T-helper 22 cell (primary cell): ENCODE data around the gene CERS1.

Experiments used
- DNase-seq: peaks from one replicate; pipeline ENCODE4 v3.0.0-alpha.2; 2020; ENCODE audit warnings: low read depth

Gene CERS1

DNA sequence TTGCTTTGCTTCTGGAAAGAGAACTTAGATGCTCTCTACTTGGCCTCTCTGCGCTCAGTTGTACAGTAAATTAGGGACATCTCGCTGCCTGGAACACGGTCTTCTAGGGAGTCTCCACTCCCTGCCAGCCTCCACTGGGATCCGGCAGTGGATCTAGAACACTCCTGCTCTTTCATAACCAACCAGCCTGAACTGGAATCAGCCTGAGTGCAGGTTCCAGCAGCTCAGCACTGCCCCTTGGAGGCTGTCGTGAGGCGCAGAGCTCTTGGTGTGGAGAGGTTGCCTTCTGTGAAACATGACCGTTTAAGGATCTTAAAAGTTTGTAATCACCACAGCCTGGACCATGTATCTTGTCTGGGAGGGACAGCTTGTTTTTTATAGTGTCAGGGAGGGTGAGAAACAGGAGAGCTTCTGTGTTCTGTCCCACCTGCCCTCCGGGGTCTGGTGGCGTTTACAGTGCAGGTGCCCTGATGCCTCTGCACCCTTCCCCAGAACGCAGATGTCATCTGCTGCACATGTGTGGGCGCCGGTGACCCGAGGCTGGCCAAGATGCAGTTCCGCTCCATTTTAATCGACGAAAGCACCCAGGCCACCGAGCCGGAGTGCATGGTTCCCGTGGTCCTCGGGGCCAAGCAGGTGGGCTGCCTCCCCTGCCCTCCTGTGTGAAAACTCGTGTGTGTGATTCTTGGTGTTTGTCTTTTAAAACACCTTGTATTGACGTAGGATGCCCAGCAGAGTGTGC lies 39.4 kb downstream of the CERS1 start:
- DNase-seq = no peak

DNA sequence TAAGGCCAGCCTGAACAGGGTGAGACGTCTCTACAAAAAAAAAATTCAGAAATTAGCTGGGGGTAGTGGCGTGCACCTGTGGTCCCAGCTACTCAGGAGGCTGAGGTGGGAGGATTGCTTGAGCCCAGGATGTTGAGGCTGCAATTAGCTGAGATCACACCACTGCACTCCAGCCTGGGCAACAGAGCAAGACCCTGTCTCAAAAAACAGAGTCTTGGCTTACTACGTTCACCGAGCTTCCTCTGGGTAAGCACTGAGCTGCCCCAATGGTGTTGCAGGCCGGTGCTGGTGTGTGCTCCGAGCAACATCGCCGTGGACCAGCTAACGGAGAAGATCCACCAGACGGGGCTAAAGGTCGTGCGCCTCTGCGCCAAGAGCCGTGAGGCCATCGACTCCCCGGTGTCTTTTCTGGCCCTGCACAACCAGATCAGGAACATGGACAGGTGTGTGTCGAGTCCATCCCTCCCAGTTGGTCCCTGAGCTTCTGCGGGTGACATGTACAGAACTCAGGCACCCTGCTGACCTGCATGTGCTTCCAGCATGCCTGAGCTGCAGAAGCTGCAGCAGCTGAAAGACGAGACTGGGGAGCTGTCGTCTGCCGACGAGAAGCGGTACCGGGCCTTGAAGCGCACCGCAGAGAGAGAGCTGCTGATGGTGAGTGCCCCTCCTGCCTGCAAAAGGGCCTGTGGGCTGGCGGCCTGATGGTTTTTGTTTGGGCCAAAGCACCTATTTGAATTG lies 40.1 kb downstream of the CERS1 start:
- no peak for DNase-seq

DNA sequence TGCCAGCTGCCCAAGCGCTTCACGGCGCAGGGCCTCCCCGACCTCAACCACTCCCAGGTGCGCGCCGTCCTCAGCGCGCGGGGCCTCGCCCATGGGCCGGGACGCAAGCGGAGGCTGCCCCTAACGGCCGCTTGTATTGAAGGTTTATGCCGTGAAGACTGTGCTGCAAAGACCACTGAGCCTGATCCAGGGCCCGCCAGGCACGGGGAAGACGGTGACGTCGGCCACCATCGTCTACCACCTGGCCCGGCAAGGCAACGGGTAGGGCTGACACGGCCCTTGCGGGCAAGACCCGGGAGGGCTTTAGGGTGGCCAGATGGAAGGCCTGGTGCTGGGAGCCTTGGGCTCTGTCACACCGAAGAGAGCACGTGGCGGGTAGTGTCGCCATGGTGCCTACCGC lies 41.0 kb downstream of the CERS1 start:
- DNase-seq = no peak

DNA sequence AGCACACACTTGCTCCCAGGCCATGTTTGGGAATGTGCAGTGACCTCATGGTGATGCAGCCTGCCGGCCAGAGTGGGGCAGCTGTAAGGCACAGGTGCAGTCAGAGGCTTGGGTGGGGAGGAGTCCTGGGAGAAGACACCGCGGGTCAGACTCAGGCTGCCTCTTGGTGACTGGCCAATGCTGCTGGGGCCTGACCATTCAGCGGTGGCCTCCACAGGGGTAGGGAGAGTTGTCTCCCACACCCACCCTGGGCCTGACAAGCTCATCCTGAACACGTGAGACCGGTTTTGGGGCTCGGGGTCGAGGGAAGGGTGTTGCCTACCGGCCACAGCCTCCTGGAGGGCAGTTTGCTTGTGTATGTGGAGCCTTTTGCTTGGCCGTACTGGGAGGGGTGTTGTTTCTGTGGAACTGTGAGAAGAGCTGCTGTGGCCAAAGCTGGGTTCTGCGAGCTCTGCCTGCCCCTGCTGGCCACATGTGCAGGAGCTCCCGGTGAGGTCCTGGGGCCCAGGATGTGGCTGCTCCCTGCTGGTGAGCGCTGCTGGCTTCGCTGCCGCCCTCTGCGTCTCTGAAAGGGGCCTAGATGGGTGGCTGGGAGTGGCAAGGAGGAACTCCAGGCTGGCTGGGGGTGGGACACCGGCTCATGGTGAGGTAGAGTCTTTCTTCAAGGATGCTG lies 42.1 kb downstream of the CERS1 start:
- no peak for DNase-seq

DNA sequence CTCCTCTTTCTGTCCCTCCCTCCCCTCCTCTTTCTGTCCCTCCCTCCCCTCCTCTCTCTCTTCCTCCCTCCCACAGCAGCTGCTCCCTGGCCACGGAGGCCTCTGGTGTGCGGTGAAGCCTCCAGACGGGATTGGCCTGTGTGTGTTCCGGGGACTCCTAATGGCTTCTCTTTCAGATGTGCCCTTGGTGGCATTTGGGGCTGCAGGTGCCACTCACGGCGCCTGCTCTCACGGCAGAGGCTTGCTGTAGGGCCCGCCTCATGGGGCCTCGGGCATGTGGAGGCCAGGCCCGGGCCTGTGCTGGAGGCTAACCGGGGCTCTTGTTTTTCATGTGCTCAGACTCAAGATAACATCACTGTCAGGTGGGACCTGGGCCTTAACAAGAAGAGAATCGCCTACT lies 43.3 kb downstream of the CERS1 start:
- no peak for DNase-seq

DNA sequence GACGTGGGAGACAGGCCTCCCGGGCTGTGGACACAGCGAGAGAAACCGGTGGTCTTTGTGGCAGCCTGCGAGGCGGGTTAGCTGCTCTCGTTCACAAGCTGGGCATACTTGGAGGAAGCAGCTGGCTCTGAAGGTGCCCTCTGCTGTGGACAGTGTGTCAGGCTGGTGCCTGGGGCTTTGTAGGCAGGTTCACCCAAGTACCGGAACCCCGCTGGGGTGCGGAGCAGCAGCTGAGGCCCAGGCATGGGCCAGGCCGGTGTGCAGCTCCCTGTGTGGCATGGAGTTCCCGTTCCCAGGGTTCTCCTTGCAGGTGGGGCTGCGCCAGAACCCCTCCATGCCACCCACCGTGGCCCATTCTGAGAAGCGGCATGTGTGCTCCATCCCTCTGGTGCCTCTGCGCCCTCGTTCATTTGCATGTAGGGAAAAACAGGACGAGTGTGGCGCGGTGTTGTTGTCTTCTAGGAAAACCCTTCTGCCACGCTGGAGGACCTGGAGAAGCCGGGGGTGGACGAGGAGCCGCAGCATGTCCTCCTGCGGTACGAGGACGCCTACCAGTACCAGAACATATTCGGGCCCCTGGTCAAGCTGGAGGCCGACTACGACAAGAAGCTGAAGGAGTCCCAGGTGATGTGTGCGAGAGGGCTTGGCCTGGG lies 44.2 kb downstream of the CERS1 start:
- DNase-seq = no peak

DNA sequence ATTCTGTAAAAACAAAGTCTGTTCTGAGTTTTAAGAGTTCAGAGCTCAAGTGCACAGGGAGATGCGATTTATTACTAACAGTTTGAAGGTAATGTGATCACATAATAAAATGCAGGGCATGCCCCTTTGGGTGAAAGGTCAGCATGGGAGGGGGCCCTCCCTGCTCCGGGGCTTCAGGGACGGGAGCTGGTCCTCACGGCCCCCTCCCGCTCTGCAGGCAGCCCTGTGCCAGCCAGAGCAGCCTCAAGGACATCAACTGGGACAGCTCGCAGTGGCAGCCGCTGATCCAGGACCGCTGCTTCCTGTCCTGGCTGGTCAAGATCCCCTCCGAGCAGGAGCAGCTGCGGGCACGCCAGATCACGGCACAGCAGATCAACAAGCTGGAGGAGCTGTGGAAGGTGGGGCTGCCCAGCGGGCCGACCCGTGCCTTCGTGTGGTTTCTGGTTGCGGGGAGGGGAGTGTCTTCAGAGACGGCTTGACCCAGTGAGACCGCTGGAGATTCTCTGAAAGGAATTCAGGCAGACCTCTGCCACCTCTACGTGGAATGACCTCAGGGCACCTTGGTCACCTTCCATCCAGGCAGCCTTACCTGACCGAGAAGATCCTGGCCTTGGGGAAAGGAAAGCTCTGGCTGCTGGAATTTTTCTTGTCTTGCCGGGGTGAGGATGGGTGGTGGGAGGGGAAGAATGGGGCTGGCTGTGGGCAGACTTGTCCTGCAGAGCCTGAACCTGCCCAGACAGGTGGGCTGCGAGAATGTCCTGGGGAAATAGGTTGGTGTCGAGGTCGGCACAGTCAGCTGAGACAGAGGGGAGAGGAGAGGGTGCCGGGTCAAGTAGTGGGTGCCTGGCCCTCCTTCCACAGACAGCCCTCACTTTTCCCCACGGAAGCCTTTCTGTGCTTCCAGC lies 45.2 kb downstream of the CERS1 start:
- no peak for DNase-seq

DNA sequence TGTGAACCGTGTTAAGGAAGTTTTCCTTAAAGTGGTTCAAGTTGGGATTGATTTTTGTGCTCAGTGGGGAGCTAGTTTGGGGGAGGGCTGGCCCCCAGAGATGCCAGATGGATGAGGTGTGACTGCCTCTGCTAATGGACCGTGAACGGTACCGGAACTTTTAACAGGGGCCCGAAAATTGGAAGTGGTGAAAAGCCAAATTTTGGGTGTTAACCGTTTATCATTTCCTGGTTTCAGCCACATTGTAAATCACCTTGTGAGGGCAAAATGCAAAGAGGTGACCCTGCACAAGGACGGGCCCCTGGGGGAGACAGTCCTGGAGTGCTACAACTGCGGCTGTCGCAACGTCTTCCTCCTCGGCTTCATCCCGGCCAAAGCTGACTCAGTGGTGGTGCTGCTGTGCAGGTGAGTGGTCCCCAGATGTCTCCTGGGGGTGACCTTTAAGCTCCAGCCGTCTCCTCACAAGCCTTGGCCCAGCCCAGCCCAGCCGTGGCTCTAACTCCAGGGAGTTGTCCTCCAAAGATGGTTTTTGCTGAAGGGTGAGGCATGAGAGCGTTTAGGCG lies 46.0 kb downstream of the CERS1 start:
- DNase-seq = no peak

DNA sequence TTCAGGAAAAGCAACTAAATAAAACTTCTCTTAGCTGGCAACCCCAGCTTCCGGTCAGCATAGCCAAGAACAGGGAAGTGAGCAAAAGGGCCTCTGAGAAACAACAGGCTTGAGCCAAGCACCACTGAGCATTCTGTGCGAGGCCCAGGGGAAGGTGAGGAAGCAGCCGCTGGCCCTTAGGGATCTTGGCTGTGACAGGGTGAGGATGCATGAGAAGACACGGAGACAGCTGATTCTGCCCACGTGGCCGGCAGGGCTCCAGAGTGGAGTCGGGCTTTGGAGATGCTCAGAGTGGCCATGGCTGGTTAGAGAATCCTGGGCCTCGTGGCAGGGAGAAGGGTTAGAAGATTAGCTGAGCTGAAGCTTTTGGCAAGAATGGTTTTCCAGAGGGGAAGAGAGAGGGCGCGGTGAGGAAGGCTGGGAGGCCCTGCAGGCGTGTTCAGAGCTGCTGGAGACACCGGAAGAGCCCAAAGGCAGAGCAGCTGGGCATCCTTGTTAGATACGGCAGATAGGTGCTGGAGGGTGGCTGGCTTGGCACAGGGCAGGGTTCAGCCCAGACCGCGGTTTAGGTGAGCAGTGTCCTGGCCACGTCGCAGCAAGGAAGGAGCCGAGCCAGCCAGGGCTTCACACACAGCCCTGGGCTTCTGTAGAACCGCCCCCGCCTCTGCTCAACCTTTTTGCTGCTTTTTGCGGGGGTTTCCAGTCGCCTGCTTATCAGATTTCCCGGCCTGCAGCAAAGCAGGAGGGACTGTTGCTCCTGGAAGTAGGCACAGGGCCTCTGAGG lies 46.9 kb downstream of the CERS1 start:
- no peak for DNase-seq

DNA sequence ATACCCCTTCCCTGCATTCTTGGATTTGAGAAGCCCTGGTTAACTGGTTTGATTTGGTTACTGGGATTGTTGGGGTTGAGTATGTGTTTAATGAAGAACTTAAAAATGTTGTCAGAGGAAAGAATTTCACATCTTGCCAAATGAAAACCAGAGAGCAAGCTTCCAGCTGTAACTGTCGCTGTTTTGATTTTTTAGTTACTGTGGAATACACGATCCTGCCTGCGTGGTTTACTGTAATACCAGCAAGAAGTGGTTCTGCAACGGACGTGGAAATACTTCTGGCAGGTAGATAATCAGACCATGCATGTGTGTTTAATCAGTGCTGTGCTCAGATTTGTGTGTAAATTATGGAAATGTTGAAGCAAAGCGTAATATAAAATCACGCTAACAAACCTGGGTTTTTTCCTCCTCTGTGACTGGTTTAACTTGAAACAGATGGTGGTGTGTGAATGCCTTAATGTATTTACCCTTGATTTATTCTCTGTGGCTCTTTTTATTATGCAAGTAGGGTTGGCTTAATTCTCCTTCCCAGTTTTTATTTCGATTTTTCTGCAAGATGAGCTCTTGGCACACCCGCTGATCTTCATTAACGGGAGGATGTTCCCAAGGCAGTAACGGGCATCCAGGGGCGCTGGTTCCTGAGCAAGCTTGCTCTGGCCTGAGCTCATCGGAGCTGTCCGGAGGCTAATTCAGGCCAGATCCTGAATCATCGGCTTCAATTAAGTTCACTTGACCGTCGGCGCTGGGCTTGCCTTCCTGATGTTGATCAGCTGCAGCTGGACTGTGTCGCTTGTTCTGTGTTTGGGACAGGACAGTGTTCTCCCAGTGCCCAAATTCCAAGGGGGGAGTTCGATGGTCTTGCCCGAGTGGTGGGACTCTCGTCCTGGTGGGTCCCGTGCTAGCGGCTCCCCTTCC lies 48.2 kb downstream of the CERS1 start:
- no peak for DNase-seq

DNA sequence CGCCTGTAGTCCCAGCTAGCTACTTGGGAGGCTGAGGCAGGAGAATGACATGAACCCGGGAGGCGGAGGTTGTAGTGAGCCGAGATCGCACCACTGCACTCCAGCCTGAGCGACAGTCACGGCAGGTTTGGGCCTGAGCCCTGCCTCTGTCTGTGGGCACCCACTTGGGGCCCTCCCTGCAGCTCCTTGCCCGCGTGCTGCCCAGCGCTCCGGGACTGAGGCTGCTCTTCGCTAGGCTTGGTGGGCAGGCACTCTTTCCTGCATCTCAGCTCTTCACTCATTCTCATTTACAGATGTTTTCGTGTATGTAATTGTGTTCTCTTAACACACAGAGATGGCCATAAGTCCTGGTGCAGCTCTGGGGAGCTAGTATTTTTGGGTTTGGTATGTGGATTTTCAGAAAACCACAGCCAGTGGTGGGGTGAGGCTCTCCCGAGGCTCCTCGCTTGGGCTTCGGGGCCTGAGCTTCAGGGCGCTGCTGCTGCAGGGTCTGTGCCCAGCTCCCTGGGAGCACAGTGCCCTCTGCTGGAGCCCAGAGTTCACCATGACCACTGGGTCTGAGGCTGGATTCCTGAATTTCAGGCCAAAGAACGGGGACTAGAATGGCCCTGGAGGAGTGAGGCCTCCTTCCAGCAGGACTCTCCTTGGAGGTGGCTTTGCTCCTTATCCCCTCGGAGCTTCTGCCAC lies 49.0 kb downstream of the CERS1 start:
- no peak for DNase-seq

DNA sequence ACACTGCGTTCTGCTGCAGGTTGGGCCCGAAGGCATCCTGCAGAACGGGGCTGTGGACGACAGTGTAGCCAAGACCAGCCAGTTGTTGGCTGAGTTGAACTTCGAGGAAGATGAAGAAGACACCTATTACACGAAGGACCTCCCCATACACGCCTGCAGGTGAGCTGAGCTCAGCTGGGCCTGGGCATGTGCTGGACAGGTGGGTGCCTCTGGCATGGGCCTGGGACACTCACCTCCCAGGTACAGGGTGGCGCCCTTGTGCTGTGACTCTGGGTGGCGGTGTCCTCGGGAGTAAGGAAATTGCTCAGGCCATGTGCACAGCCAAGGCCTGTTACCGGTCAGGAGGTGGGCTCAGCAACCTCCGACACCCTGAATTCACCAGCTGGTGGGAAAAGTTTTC lies 50.0 kb downstream of the CERS1 start:
- DNase-seq = no peak

DNA sequence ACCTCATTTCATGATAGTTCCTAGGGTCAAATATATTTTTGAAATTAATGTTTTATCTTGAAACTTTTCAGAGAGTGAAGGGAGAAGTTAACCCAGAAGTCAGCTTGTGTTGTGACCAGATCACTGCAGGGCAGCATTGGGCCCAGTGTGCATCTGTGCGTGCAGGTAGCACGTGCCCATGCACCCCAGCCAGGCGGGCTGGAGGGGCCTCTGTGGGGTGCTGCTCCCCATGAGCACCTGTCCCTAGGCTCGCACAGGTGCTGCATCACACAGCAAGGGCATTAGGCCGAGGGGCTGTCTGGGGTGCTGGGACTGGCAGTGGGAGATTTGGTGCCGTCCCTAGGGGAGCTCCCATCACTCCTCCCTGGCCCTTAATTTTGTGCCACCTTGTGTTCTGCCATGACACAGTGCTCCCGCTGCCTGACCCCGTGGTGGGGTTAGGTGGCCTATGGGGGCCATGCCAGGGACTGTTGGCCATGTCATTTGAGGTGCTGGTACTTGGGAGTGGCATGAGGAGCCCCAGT lies 51.1 kb downstream of the CERS1 start:
- DNase-seq = no peak

DNA sequence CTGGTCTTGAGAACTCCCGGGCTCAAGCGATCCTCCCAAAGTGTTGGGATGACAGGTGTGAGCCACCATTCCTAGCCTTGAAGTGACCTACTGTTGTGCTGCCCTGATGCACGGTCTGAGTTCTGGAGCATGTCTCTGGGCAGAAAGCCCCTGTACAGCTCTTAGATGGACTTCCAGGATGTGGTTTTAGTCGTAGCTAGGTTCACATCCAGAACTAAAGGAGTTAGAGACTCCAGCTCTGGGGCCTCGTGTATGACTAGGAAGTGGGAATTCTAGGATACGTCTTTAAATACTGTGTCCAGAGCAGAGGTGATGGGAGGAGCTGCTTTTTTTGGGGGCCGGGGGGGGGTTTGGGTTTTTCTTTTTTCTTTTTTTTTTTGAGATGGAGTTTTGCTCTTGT lies 52.0 kb downstream of the CERS1 start:
- no peak for DNase-seq

DNA sequence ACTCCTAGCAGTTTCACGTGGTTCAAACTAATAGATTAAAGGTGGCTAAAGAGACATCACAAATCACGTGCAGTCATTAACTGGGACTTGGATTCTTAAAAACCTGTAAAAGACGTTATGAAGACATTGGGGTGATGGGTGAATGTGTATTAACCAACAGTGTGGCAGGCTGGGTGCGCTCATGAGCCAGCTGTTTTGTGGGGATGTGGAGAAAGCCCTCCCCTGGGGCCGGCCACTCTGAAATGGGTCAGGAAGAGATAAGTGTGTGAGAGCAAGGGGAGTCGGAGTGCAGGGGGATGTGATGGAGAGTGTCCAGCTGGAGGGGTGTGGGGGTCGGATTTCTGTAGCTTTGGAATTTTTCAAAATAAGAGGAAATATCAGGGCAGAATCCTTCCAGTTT lies 53.8 kb downstream of the CERS1 start:
- no peak for DNase-seq

DNA sequence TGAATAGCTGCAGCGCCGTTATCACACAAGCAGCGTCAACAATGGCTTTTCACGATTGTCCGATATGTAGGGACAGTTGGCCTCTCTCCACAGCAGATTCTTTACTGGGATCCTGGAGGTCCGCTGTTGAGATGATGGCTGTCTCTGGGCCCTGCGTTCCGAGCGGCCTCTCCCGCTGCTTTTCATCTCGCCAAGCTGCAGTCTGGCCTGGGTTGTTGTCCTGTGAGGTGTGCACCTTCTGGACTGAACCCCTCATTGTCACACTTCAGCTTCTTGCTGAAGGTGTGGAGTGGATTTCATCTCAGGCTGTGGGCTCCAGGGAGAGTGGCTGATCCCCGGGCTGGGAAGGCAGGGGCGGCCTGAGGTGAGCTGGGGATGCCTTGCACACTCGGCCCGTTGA lies 54.6 kb downstream of the CERS1 start:
- no peak for DNase-seq

DNA sequence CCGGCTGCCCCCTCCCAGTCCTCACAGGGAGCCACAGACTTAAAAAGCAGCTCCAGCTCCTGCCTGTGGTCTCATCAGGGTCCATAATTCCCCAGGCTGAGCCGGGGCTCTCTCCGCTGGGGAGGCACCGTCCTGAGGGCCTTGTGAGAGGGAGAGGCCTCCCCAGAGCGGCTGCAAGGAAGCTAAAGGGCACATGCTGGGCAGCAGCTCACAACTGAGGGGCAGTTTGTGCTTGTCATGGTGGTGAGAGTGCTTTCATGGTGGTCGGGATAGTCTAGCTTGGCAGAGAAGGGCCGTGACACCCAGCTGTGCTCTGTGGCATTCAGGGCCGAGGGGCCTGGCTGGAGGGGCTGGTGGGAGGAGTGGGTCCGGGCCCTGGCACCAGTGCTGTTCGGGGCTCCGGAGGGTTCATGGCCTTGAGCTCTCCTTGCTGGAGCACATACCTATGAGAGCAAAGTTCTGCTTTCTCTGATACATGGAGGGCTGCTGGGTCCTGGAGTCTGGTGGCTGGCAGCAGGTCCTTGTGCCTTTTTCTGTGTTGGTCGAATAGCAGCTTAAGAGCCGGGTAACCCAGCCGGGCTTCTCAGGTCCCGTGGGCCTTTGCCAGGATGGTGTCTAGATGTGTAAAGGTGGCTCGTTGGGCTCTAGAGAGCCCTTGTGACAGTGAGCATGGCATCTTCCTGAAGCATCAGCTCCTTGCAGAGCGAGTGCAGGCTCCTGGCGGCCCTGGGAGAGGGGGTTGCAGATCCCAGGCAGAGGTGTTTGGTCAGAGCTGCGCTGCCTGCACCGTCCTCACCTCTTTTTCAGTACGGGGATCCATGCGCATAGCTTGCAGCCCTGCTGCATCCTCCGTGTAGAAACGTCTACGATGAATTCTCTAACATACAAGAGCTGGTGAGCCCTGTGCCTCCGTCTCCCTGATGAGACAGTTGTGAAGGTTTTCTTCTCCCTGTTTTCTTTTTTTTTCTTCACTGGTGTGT lies 55.4 kb downstream of the CERS1 start:
- DNase-seq = no peak
